SKM-1 (cell line): ENCODE results near the gene TUT4.

Experiments used
- DNase-seq: peaks from one replicate; lab custom pipeline; 2025; ENCODE audit not compliant: unreplicated experiment; lab: John Stamatoyannopoulos, UW

Gene TUT4

GRCh38 chr1:52572387-52572786 lies 19.5 kb upstream of the TUT4 start:
- DNase-seq, result no peak

- no peak for DNase-seq
Measured at GRCh38 chr1:52571783-52572182, 18.9 kb upstream of the TUT4 start.

- DNase-seq, result peak; percentile 83
Measured at GRCh38 chr1:52569449-52570210, 16.7 kb upstream of the TUT4 start.

- no peak for DNase-seq
Measured at GRCh38 chr1:52567943-52568342, 15.1 kb upstream of the TUT4 start.

- no peak for DNase-seq
Measured at GRCh38 chr1:52562766-52563165, 9.9 kb upstream of the TUT4 start.

GRCh38 chr1:52559875-52560274 lies 7.0 kb upstream of the TUT4 start:
- DNase-seq, result no peak

GRCh38 chr1:52558941-52559340 lies 6.0 kb upstream of the TUT4 start:
- no peak for DNase-seq

GRCh38 chr1:52556641-52557360 lies 3.9 kb upstream of the TUT4 start:
- no peak for DNase-seq

GRCh38 chr1:52554756-52555155 lies 1.9 kb upstream of the TUT4 start:
- DNase-seq, result no peak

- DNase-seq, result no peak
Measured at GRCh38 chr1:52554267-52554640, 1.4 kb upstream of the TUT4 start.

- DNase-seq, result no peak
Measured at GRCh38 chr1:52553362-52554266, 722 bp upstream of the TUT4 start.

GRCh38 chr1:52552236-52552504 lies 722 bp downstream of the TUT4 start:
- DNase-seq, result peak; percentile 39

- DNase-seq, result no peak
Measured at GRCh38 chr1:52551507-52552235, 1.2 kb downstream of the TUT4 start.

GRCh38 chr1:52550447-52550846 lies 2.4 kb downstream of the TUT4 start:
- no peak for DNase-seq

GRCh38 chr1:52549267-52549666 lies 3.6 kb downstream of the TUT4 start:
- DNase-seq, result no peak

- DNase-seq, result no peak
Measured at GRCh38 chr1:52546852-52547251, 6.0 kb downstream of the TUT4 start.

- peak; percentile 38 for DNase-seq
Measured at GRCh38 chr1:52544665-52545525, 8.0 kb downstream of the TUT4 start.

- DNase-seq, result no peak
Measured at GRCh38 chr1:52542085-52542688, 10.7 kb downstream of the TUT4 start.

GRCh38 chr1:52534928-52535764 lies 17.7 kb downstream of the TUT4 start:
- DNase-seq, result no peak
